Effector memory CD4-positive, alpha-beta T cell (primary cell): ENCODE measurements around the gene CAPNS1.
"Not testable (repeated sequence)": the region's sequence is repeated elsewhere in the genome, so short reads cannot be mapped to it uniquely, and the experiment has no call there.

Source experiments
- DNase-seq, 3 donors: peaks; one replicate each; pipeline ENCODE4 v3.0.0-alpha.2; 2020
- H3K27ac ChIP-seq: 2 replicates; pipeline ENCODE4 v1.7.0; 2013; ENCODE audit warnings: mild to moderate bottlenecking, low read length, moderate library complexity; ENCODE audit not compliant: insufficient read depth, poor library complexity, severe bottlenecking
- H3K27me3 ChIP-seq: replicated peaks from 2 replicates; pipeline ENCODE4 v1.7.0; 2013; ENCODE audit warnings: mild to moderate bottlenecking, low read length; ENCODE audit not compliant: insufficient read depth, control insufficient read depth, poor library complexity, severe bottlenecking
- H3K36me3 ChIP-seq: 2 replicates; pipeline ENCODE4 v1.7.0; 2013; ENCODE audit warnings: mild to moderate bottlenecking, low read length, moderate library complexity; ENCODE audit not compliant: control insufficient read depth, insufficient read depth
- H3K4me1 ChIP-seq: 2 replicates; pipeline ENCODE4 v1.7.0; 2013; ENCODE audit warnings: low read length, mild to moderate bottlenecking; ENCODE audit not compliant: control insufficient read depth, insufficient read depth, poor library complexity, severe bottlenecking
- H3K4me3 ChIP-seq: 2 replicates; pipeline ENCODE4 v1.7.0; 2013; ENCODE audit warnings: low read length, low read depth, mild to moderate bottlenecking; ENCODE audit not compliant: insufficient read depth, poor library complexity, severe bottlenecking
- H3K9me3 ChIP-seq: 2 replicates; pipeline ENCODE4 v1.7.0; 2013; ENCODE audit warnings: mild to moderate bottlenecking, low read length, moderate library complexity; ENCODE audit not compliant: control insufficient read depth

The CAPNS1 gene

DNA sequence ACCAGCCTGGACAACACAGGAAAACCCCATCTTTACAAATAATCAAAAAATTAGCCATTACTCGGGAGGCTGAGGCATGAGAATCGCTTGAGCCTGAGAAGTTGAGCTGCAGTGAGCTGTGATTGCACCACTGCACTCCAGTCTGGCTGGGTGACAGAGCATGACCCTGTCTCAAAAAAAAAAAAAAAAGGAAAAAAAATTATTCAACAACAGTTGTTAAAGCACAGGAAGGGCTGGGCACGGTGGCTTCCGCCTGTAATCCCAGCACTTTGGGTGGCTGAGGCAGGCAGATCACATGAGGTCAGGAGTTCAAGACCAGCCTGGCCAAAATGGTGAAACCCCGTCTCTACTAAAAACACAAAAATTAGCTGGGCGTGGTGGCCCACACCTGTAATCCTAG, 8.6 kb upstream of the CAPNS1 start:
- H3K36me3 ChIP-seq, H3K27ac ChIP-seq, H3K4me3 ChIP-seq, H3K4me1 ChIP-seq, H3K27me3 ChIP-seq, H3K9me3 ChIP-seq: not testable (repeated sequence)
- peak in 1 of 3 donors; percentile 4 for DNase-seq

DNA sequence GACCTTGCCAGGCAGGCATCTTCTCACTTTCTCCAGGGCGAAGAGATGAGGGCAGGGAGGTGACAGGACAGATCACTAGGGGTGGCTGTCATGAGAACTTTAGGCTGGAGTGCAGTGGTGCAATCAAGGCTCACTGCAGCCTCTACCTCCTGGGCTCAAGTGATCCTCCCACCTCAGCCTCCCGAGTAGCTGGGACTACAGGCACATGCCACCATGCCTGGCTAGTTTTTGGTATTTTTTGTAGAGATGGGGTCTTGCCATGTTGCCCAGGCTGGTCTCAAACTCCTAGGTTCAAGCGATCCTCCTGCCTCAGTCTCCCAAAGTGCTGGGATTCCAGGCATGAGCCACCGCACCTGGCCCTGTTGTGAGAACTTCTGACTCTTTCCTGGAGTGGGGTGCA, 5.0 kb upstream of the CAPNS1 start:
- DNase-seq, H3K4me1 ChIP-seq, H3K27me3 ChIP-seq, H3K4me3 ChIP-seq, H3K9me3 ChIP-seq, H3K27ac ChIP-seq, H3K36me3 ChIP-seq: not testable (repeated sequence)

DNA sequence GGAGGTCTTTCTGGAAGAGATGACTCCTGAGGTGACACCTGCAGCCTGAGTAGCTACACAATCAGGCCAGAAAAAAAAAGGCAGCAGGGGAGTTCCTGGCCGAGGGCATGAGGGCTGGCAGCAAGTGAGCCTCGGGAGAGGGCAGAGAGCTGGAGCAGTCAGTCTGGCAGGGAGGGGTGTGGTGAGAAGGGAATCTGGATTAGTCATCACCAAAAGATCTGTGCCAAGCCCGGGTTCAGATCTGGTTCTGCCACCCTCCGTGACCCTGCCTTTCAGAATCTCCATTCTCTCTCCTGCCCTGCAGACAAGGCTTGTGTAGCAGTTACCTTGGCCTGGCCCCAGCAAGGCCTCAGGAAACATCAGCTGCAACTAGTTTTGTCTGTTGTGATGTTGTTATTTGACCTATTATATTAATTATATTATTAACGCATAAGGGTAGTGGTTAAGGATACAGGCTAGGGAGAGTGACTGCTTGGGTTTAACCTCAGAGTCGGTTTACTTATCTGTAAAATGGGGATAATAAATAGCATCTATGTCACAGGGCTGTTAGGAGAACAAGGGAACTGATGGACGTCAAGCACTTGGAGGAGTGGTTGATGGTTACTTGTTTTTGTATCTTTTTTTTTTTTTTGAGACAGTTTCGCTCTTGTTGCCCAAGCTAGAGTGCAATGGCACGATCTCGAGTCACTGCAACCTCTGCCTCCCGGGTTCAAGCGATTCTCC, 2.7 kb upstream of the CAPNS1 start:
- no peaks in the 10 kb centered on the region for H3K9me3 ChIP-seq
- H3K4me3 ChIP-seq: no peak overlapping the region
- no peak overlapping the region for H3K27ac ChIP-seq
- H3K36me3 ChIP-seq: peaks cover 4% of the 10 kb centered on the region
- DNase-seq: no peak
- peaks cover 5% of the 10 kb centered on the region for H3K4me1 ChIP-seq
- H3K27me3 ChIP-seq: no peaks in the 10 kb centered on the region

DNA sequence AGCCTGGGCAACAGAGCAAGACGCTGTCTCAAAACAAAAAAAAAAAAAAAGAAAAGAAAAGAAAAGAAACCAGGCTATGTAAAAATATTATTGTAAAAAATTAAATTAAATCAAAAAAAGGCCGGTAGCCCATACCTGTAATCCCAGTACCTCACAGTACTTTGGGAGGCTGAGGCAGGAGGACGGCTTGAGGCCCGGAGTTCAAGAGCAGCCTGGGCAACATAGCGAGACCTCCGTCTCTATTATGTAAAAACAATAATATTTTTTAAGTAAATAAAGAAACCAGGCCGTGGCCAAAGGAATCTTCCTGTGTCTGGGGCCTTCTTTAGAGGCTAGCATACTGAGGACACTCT, 770 bp upstream of the CAPNS1 start:
- no peak for DNase-seq
- peaks cover 5% of the 10 kb centered on the region for H3K4me1 ChIP-seq

DNA sequence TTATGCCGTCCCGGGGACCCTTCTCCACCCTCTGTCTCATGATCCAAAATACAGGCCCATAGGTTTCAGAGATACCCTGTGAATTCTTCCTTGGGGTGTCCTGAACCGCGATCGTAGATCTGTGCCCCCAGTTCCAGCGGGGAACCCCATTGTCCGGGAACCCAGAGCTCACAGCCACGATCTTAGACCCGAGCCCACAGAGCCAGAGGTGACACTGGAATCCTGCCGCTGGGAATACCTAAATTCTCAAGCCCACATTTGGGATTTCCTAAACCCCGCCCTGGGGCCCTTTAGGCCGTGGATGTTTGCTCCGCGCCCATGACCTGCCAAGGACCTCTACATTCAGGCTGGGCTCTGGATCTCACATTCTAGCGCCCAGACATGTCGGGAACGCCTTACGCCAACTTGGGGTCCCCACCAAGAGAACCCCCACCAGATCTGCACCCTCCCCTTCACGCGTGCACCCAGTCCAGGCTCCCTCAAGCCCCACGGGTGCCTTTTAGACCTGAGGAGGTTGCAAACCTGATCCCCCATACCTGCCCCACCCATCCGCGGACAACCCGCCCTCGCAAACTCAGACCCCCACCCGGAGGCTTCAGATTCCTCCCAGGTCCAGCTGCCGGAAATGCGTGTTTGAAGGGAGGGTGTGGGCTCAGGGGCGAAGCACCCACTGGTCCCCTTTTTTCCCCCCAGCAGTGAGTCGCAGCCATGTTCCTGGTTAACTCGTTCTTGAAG, 605 bp downstream of the CAPNS1 start:
- peak overlapping the region; percentile 83 for H3K4me3 ChIP-seq
- peak in 2 of 3 donors; percentile 4 to 12 for DNase-seq
- no peaks in the 10 kb centered on the region for H3K9me3 ChIP-seq
- H3K4me1 ChIP-seq: peaks cover 5% of the 10 kb centered on the region
- no peaks in the 10 kb centered on the region for H3K27me3 ChIP-seq
- H3K27ac ChIP-seq: peak overlapping the region; percentile 81
- H3K36me3 ChIP-seq: peaks cover 19% of the 10 kb centered on the region

More for the DNA sequence above, 770 bp upstream of the CAPNS1 start:
- peak overlapping the region; percentile 81 for H3K27ac ChIP-seq
- peaks cover 15% of the 10 kb centered on the region for H3K36me3 ChIP-seq
- peak overlapping the region; percentile 83 for H3K4me3 ChIP-seq
- H3K9me3 ChIP-seq: no peaks in the 10 kb centered on the region
- no peaks in the 10 kb centered on the region for H3K27me3 ChIP-seq

DNA sequence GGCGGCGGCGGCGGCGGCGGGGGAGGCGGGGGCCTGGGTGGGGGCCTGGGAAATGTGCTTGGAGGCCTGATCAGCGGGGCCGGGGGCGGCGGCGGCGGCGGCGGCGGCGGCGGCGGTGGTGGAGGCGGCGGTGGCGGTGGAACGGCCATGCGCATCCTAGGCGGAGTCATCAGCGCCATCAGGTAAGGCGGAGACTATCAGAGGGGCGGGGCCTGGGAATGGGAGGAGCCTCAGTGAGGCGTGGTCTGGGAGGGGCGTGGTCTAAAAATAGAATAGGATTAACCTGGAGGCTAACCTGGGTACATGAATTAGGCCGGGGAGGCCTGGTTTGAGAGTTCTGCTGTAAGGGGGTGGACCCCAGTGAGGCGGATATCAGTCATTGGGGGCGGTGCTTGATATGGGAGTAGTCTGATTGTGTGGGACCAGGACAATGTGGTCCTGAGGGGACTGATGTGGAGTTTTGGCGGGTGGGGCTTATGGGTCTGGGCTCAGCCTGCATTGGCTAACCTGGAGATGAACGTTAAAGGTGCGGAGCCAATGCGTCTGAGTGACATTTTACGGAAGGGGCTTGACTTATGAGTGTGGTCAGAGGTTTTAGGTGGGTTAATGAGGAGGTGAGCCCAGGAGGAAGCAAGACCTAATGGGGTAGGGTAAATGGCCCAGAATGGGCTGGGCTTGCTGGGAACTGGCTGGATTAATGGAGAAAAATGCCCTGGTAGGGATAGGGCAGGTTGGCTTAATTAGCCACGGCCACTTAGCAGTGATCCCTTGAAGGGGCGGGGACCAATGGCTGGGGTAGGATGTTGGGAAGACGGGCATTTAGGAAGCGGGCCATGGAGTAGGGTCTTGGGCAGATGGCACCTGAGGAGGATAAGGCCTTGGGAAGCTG, 1.4 kb downstream of the CAPNS1 start:
- Histone ChIP-seq H3K27me3 (no peaks in the 10 kb centered on the region), H3K9me3 (no peaks in the 10 kb centered on the region), H3K4me1 (peaks cover 5% of the 10 kb centered on the region), H3K36me3 (peaks cover 27% of the 10 kb centered on the region), H3K4me3 (peak overlapping the region; percentile 83), H3K27ac (peak overlapping the region; percentile 81)
- DNase-seq: peak; percentile 86 to 89 (median 87)

DNA sequence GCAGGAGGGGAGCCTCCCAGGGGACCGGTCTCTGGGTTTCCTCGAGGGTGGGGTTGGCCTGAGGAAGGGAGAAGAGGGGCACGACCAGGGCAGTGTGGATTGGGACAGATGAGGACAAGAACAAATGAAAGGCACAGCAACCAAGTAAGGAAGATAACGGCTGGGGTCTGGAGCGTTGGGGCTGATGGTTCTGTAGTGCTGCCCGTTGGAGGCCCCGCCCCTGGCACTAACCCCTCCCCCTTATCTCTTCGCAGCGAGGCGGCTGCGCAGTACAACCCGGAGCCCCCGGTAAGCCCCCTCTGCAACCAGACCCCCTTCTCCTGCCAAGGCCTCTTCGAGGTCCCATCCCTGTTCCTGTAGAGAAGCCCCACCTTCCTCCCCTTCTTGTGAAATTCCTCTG, 2.2 kb downstream of the CAPNS1 start:
- DNase-seq: no peak
- no peaks in the 10 kb centered on the region for H3K9me3 ChIP-seq
- no peak overlapping the region for H3K27ac ChIP-seq
- no peak overlapping the region for H3K4me3 ChIP-seq
- H3K36me3 ChIP-seq: peaks cover 35% of the 10 kb centered on the region
- peaks cover 5% of the 10 kb centered on the region for H3K4me1 ChIP-seq
- H3K27me3 ChIP-seq: no peaks in the 10 kb centered on the region

DNA sequence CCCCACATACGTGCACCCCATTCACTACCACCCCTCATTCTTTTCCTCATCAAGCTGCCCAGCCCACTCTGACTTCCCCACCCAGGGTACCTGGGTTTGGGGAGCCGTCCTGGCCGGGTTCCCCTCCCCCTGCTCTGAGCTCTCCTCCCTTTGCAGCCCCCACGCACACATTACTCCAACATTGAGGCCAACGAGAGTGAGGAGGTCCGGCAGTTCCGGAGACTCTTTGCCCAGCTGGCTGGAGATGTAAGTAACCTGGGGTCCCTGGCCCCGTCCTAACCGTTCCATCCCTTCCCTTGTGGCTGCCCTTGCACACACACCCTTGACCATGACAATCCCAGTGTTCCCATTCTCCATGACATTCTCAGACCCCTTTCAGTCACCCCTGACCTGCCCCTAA, 2.6 kb downstream of the CAPNS1 start:
- Histone ChIP-seq H3K36me3 (peaks cover 38% of the 10 kb centered on the region), H3K27ac (no peak overlapping the region), H3K4me3 (no peak overlapping the region), H3K27me3 (no peaks in the 10 kb centered on the region), H3K4me1 (peaks cover 5% of the 10 kb centered on the region), H3K9me3 (no peaks in the 10 kb centered on the region)
- DNase-seq: no peak

DNA sequence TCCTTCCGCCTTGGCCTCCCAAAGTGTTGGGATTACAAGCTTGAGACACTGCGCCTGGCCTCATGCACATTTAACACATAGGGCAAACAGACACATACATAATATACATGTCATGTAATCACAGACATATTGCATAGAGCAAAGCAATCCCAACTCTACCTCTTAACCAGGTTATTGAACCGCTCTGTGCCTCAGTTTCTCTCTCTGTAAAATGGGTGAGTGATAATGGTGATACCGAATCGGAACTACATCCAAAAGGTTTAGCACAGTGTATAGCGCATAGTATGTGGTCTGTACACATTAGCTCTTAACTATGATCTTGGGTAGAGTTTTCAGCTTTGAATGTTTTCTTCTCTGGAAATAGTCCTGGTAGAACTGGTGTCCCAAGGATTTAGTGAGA, 4.8 kb downstream of the CAPNS1 start:
- peaks cover 52% of the 10 kb centered on the region for H3K36me3 ChIP-seq
- H3K9me3 ChIP-seq: no peaks in the 10 kb centered on the region
- peaks cover 5% of the 10 kb centered on the region for H3K4me1 ChIP-seq
- H3K4me3 ChIP-seq: no peak overlapping the region
- no peak overlapping the region for H3K27ac ChIP-seq
- no peak for DNase-seq
- H3K27me3 ChIP-seq: no peaks in the 10 kb centered on the region
